ENCODE measurements around the gene ETNK2.

ETNK2 gene

DNA sequence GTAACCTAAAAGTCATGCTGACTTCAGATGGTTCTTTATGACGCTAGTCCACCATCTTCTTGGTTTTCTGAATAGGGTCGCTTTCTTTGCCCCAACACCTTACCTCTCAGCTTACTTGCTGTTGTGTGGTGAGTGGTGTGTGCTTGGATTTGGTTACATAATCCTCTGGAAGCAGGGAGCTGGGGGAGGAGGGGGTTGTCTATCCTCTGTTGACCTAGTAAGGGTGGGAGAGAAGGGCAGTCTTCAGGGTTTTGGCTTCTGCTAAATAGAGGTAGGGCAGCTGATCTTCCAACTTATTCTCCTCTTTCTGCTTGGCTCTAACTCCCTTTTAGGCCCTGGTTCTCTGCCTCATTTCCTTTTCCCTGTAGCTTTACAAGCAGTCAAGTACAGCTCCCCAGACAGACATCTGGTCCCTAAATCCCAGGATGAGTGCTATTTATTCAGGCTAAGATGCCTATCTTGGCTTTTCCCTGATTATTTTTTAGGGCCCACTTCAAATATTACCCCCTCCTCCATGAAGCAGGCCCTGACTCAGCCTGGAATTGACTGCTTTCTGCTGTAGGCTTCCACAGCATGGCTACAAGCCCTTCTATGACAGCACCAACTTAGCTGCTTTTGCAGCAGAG is 20.7 kb upstream of the ETNK2 start:
- Histone ChIP-seq H3K27me3 (ENCODE audit: insufficient read depth, insufficient read length) (peaks cover 7% of the 10 kb centered on the region), H3K4me1 (ENCODE audit: insufficient read depth, insufficient read length) (no peaks in the 10 kb centered on the region), H3K9me3 (ENCODE audit: insufficient read depth, low read length) (peaks cover 47% of the 10 kb centered on the region), H3K4me3 (ENCODE audit: insufficient read length, low read depth) (no peak overlapping the region), H3K9ac (ENCODE audit: insufficient read length, low read depth) (no peak overlapping the region), H3K36me3 (ENCODE audit: insufficient read depth, insufficient read length, low read length) (no peaks in the 10 kb centered on the region)
- TF ChIP-seq ZNF274 (IDR thresholded peaks at IDR 0.05; ENCODE audit: low read depth, low read length) (no peak), SUZ12 (IDR thresholded peaks at IDR 0.05; ENCODE audit: extremely low read depth, insufficient read depth, insufficient read length) (no peak), YY1 (IDR thresholded peaks at IDR 0.05; ENCODE audit: insufficient read depth, insufficient read length) (no peak)
- no peak for DNase-seq (ENCODE audit: low read depth, low spot score)

DNA sequence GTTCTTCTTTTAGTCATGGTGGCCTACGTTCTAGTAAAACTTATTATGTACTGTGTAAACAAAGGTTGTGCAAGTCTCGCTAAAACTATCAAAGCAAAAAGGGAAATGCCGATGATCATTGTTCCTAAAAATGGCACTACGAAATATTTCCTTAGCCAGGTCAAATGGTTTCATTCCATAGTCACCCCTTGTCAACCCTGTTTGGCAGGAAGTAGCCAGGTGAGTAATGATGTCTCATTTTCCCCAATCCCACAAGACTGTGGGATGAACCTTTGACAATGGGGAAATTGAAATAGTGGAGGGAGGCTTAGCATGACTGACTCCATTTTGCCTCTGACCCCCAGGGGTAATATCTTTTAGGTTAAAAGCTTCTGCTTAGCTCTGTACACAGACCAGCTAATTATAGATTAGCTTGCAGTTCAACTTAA is 19.9 kb upstream of the ETNK2 start:
- no peak overlapping the region for H3K4me3 ChIP-seq (ENCODE audit: insufficient read length, low read depth)
- H3K9ac ChIP-seq (ENCODE audit: insufficient read length, low read depth): no peak overlapping the region
- no peak for TF ChIP-seq YY1 (IDR thresholded peaks at IDR 0.05; ENCODE audit: insufficient read depth, insufficient read length)
- no peak for TF ChIP-seq SUZ12 (IDR thresholded peaks at IDR 0.05; ENCODE audit: extremely low read depth, insufficient read depth, insufficient read length)
- TF ChIP-seq ZNF274 (IDR thresholded peaks at IDR 0.05; ENCODE audit: low read depth, low read length): no peak
- no peaks in the 10 kb centered on the region for H3K4me1 ChIP-seq (ENCODE audit: insufficient read depth, insufficient read length)
- no peaks in the 10 kb centered on the region for H3K36me3 ChIP-seq (ENCODE audit: insufficient read depth, insufficient read length, low read length)
- peaks cover 7% of the 10 kb centered on the region for H3K27me3 ChIP-seq (ENCODE audit: insufficient read depth, insufficient read length)
- H3K9me3 ChIP-seq (ENCODE audit: insufficient read depth, low read length): peaks cover 51% of the 10 kb centered on the region
- DNase-seq (ENCODE audit: low read depth, low spot score): no peak

DNA sequence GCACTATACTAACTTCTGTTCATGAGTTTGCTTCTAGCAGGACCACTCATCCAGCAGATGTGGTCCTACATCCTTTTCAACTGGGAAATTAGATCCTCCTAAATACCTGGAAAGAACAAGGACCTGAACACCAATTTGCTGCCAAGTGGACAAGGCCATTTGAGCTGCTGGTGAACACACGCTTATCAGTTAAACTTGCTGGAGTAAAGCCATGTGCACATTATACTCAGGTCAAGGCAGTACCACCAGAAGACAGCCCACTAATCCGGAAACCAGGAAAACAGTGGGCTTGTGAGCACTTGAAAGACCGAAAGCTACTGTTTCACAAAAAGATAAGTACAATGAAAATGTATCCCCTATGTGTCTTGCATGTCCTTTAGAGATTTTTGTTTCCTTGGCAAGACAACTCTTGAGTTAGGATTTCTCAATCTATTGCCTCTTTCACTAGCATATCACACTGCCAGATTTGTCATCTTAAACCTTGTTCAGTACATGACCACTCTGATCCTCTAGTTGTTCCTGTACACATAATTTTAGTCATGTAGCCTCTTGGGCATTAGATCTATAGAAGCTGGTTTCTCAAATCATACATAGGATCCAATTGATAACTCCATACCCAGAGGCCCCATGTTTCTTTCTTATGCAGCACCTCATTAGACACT is 18.8 kb upstream of the ETNK2 start:
- no peak for DNase-seq (ENCODE audit: low read depth, low spot score)
- Histone ChIP-seq H3K4me3 (ENCODE audit: insufficient read length, low read depth) (no peak overlapping the region), H3K9ac (ENCODE audit: insufficient read length, low read depth) (no peak overlapping the region), H3K9me3 (ENCODE audit: insufficient read depth, low read length) (peaks cover 51% of the 10 kb centered on the region), H3K36me3 (ENCODE audit: insufficient read depth, insufficient read length, low read length) (no peaks in the 10 kb centered on the region), H3K27me3 (ENCODE audit: insufficient read depth, insufficient read length) (peaks cover 5% of the 10 kb centered on the region), H3K4me1 (ENCODE audit: insufficient read depth, insufficient read length) (no peaks in the 10 kb centered on the region)
- TF ChIP-seq SUZ12 (IDR thresholded peaks at IDR 0.05; ENCODE audit: extremely low read depth, insufficient read depth, insufficient read length): no peak
- no peak for TF ChIP-seq ZNF274 (IDR thresholded peaks at IDR 0.05; ENCODE audit: low read depth, low read length)
- TF ChIP-seq YY1 (IDR thresholded peaks at IDR 0.05; ENCODE audit: insufficient read depth, insufficient read length): no peak

DNA sequence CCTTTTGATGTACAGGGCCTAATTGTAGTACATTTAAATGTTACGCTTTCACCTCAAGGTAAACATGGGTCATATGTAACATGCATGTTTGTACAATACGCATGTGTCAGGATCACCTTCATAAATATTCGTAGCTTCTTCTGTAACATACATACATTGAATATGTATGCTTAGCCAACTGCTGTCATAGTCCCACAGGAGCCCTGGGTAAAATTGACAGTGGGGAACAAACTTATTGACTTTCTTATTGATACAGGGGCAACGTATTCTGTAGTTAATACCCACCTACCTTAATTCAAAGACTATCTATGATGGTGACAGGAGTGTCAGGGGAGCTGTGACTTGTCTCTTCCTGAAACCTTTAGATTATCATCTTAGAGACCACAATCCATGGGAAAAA is 18.0 kb upstream of the ETNK2 start:
- Histone ChIP-seq H3K36me3 (ENCODE audit: insufficient read depth, insufficient read length, low read length) (no peaks in the 10 kb centered on the region), H3K4me1 (ENCODE audit: insufficient read depth, insufficient read length) (no peaks in the 10 kb centered on the region), H3K27me3 (ENCODE audit: insufficient read depth, insufficient read length) (no peaks in the 10 kb centered on the region), H3K9me3 (ENCODE audit: insufficient read depth, low read length) (peaks cover 51% of the 10 kb centered on the region), H3K9ac (ENCODE audit: insufficient read length, low read depth) (no peak overlapping the region), H3K4me3 (ENCODE audit: insufficient read length, low read depth) (no peak overlapping the region)
- DNase-seq (ENCODE audit: low read depth, low spot score): no peak
- no peak for TF ChIP-seq YY1 (IDR thresholded peaks at IDR 0.05; ENCODE audit: insufficient read depth, insufficient read length)
- no peak for TF ChIP-seq ZNF274 (IDR thresholded peaks at IDR 0.05; ENCODE audit: low read depth, low read length)
- no peak for TF ChIP-seq SUZ12 (IDR thresholded peaks at IDR 0.05; ENCODE audit: extremely low read depth, insufficient read depth, insufficient read length)

DNA sequence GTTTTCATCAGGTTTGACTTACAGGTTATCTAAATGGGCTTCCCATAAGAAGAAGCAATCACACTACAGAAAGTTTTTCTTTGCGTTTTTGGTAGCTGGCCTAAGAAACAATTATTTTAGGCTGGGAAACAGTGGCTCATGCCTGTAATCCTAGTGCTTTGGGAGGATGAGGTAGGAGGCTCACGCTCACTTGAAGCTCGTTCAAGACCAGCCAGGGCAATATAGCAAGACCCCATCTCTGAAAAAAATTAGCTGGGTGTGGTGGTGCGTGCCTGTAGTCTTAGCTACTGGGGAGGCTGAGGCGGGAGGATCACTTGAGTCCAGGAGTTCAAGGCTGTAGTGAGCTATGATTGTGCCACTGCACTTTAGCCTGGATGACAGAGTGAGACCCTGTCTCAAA is 15.9 kb upstream of the ETNK2 start:
- Histone ChIP-seq H3K4me1 (ENCODE audit: insufficient read depth, insufficient read length) (no peaks in the 10 kb centered on the region), H3K9me3 (ENCODE audit: insufficient read depth, low read length) (peaks cover 51% of the 10 kb centered on the region), H3K36me3 (ENCODE audit: insufficient read depth, insufficient read length, low read length) (no peaks in the 10 kb centered on the region), H3K4me3 (ENCODE audit: insufficient read length, low read depth) (no peak overlapping the region), H3K9ac (ENCODE audit: insufficient read length, low read depth) (no peak overlapping the region), H3K27me3 (ENCODE audit: insufficient read depth, insufficient read length) (no peaks in the 10 kb centered on the region)
- DNase-seq (ENCODE audit: low read depth, low spot score): no peak
- TF ChIP-seq YY1 (IDR thresholded peaks at IDR 0.05; ENCODE audit: insufficient read depth, insufficient read length): no peak
- no peak for TF ChIP-seq ZNF274 (IDR thresholded peaks at IDR 0.05; ENCODE audit: low read depth, low read length)
- no peak for TF ChIP-seq SUZ12 (IDR thresholded peaks at IDR 0.05; ENCODE audit: extremely low read depth, insufficient read depth, insufficient read length)

DNA sequence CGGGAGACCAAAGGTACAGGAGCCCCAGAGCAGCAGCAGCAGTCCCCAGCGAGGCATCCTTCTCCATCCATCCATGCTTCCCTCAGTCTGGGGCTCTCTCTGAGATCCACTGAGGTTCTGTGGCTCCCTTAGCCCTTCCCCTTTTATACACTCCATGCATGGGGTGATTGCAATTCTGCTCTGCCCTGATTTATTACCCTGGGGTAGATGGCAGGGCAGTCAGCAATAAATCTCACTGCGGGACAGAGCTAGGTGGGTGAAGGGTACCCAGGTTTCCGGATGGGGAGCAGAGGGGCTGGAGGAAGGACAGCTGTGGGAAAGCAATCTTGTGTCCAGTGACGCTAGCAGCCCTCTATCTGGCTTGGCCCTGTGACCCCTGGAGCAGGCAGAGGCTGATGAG is 14.4 kb upstream of the ETNK2 start, which contains the start of gene REN:
Gene REN, minus strand, starts transcription at position 119 of the 400 bp plus-strand sequence. Its CDS starts 44 bp downstream, at position 75.
- no peaks in the 10 kb centered on the region for H3K36me3 ChIP-seq (ENCODE audit: insufficient read depth, insufficient read length, low read length)
- no peak within 1 kb of the TSS for H3K4me3 ChIP-seq (ENCODE audit: insufficient read length, low read depth)
- H3K9ac ChIP-seq (ENCODE audit: insufficient read length, low read depth): no peak within 1 kb of the TSS
- no peak for DNase-seq (ENCODE audit: low read depth, low spot score)
- H3K9me3 ChIP-seq (ENCODE audit: insufficient read depth, low read length): peaks cover 37% of the 10 kb centered on the region
- no peak for TF ChIP-seq YY1 (IDR thresholded peaks at IDR 0.05; ENCODE audit: insufficient read depth, insufficient read length)
- TF ChIP-seq SUZ12 (IDR thresholded peaks at IDR 0.05; ENCODE audit: extremely low read depth, insufficient read depth, insufficient read length): no peak
- TF ChIP-seq ZNF274 (IDR thresholded peaks at IDR 0.05; ENCODE audit: low read depth, low read length): no peak
- H3K4me1 ChIP-seq (ENCODE audit: insufficient read depth, insufficient read length): no peaks in the 10 kb centered on the region
- H3K27me3 ChIP-seq (ENCODE audit: insufficient read depth, insufficient read length): no peaks in the 10 kb centered on the region

DNA sequence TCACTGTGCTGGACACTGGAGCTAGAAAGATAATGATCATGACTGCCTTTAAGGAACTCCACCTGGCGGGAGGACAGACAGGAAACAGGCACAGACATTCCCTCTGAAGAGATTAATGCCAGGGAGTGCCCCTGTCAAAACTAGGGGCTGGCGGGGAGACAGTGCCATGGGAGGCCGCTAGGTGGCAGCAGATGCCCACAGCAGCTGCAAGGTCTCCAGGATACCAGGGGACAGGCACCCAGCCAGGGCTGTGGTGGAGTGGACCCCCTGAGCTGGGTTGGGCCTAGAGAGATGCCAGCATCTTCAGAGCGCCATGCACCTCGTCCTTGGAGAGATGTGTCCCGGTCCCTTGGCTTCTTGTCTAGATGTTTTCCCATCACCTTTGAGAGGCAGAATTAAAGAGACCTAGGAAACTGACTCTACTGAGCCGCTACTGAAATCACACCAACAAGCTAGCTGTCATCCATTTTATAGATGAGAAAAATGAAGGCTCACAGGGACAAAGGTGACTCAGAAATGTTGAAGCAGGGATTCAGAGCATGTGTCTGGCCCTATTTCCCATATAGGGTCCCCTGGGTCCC is 10.7 kb upstream of the ETNK2 start:
- H3K9ac ChIP-seq (ENCODE audit: insufficient read length, low read depth): no peak overlapping the region
- peak; percentile 78 for DNase-seq (ENCODE audit: low read depth, low spot score)
- TF ChIP-seq YY1 (IDR thresholded peaks at IDR 0.05; ENCODE audit: insufficient read depth, insufficient read length) (no peak), ZNF274 (IDR thresholded peaks at IDR 0.05; ENCODE audit: low read depth, low read length) (no peak), SUZ12 (IDR thresholded peaks at IDR 0.05; ENCODE audit: extremely low read depth, insufficient read depth, insufficient read length) (no peak)
- no peaks in the 10 kb centered on the region for H3K27me3 ChIP-seq (ENCODE audit: insufficient read depth, insufficient read length)
- H3K4me1 ChIP-seq (ENCODE audit: insufficient read depth, insufficient read length): no peaks in the 10 kb centered on the region
- no peak overlapping the region for H3K4me3 ChIP-seq (ENCODE audit: insufficient read length, low read depth)
- H3K36me3 ChIP-seq (ENCODE audit: insufficient read depth, insufficient read length, low read length): no peaks in the 10 kb centered on the region
- H3K9me3 ChIP-seq (ENCODE audit: insufficient read depth, low read length): peaks cover 5% of the 10 kb centered on the region; the same call in 1 of the 2 replicates

Measured in NT2/D1 (cell line).